Small intestine (tissue), 7 donors: ENCODE data around the gene FOSL1. TPM values are rescaled to one million over a fixed set of nuclear protein-coding genes. Genes with fewer than 3 reads are reported as not detected.

ENCODE experiments used
- DNase-seq, 2 donors: peaks; one replicate each; pipeline versions ENCODE4 v3.0.0 to v3.0.0-alpha.2; 2013
- FAIRE-seq: peaks from 2 replicates; lab custom pipeline; 2012; peaks lifted over from hg19 to GRCh38; lab: Jason Lieb, UNC
- H3K27ac ChIP-seq, 3 donors: one replicate each; pipeline ENCODE4 v1.5.1; 2013; ENCODE audit warnings: low read length in 2 of 3, mild to moderate bottlenecking in 2 of 3, control low read depth in 1 of 3, inconsistent platforms in 1 of 3, low read depth in 1 of 3, moderate library complexity in 1 of 3
- H3K27me3 ChIP-seq, 3 donors: one replicate each; pipeline ENCODE4 v1.6.1; 2013; ENCODE audit warnings: low read length in 3 of 3, inconsistent platforms in 1 of 3; ENCODE audit not compliant: control insufficient read depth in 3 of 3, insufficient read depth in 3 of 3
- H3K36me3 ChIP-seq, 3 donors: one replicate each; pipeline ENCODE4 v1.6.1; 2013; ENCODE audit warnings: low read length in 3 of 3, inconsistent platforms in 1 of 3, low read depth in 1 of 3, mild to moderate bottlenecking in 1 of 3, moderate library complexity in 1 of 3; ENCODE audit not compliant: control insufficient read depth in 3 of 3, insufficient read depth in 2 of 3
- H3K4me1 ChIP-seq, 3 donors: one replicate each; pipeline ENCODE4 v1.6.1; 2013; ENCODE audit warnings: low read length in 2 of 3, inconsistent platforms in 1 of 3, low read depth in 1 of 3, mild to moderate bottlenecking in 1 of 3, moderate library complexity in 1 of 3; ENCODE audit not compliant: control insufficient read depth in 3 of 3, insufficient read depth in 2 of 3
- H3K4me3 ChIP-seq, 3 donors: one replicate each; pipeline ENCODE4 v1.5.1; 2013; ENCODE audit warnings: low read length in 3 of 3, control low read depth in 1 of 3, inconsistent platforms in 1 of 3, low read depth in 1 of 3, mild to moderate bottlenecking in 1 of 3, moderate library complexity in 1 of 3
- H3K9me3 ChIP-seq, 2 donors: one replicate each; pipeline ENCODE4 v1.6.1; 2013; ENCODE audit warnings: low read depth in 1 of 2, low read length in 1 of 2; ENCODE audit not compliant: control insufficient read depth in 2 of 2, insufficient read depth in 1 of 2
- WGBS, 3 donors: extraction: QIAGEN DNeasy Blood & Tissue Kit; methylation state at CpG; one replicate each; pipeline ENCODE4 v1.1.7; 2013; 5-methylcytosine and 5-hydroxymethylcytosine counted together
- polyA plus RNA-seq, 4 donors: library from polyadenylated mRNA; stranded (reverse) in 3 of 4; unstranded in 1 of 4; fragments of 200-250 nt in 3 of 4; fragments of 120-200 nt in 1 of 4; gene quantifications; one replicate each; pipeline versions ENCODE4 v1.2.1 to v1.2.3, GENCODE V29; 2013
- donor health status: healthy with polysubstance abuse.
- donor health status: control.
- donor health status: control.
- donor health status: Bipolar disorder and iron deficiency.
- donor health status: healthy.

Gene FOSL1
- polyA plus RNA-seq, 4 donors, result 0.04 to 5.2 (median 1.9) TPM

DNA sequence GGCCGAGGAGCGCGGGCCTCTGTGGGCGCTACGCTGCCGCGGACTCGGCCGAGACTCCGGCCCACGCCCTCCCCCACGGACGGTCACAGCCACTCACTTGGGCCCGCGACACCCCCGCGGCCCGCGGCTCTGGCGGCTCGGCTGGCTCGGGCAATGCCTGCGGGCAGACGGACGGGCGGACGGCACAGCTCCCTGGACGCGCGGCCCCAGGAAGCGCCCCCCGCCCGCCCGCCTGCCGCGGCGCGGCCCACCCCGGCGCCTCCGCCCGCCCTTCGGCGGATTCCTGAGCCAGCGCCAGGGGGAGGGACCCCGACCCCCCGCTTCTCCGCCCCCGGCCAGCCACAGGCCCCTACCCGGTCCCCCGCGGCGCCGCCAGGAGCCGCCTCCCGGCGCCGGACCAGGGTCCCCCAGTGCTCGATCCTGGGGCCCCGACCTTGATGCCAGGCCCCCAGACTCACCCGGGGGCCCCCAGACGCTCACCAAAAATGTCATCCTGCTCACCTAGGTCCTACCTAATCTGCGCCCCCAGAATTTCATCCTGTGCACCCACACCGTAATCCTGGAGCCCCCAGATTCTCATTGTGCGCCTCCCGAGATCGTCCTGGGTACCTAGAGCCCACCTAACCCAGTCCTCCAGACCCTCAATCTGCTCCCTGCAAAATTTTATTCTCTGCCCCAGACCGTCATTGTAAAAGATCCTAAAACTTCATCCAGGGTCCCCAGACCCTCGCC lies 27.4 kb downstream of the FOSL1 start, which contains the start of gene EFEMP2:
Gene EFEMP2, minus strand, starts transcription at position 215 of the 732 bp plus-strand sequence. CDS start 446 bp downstream, outside the sequence.
- Histone ChIP-seq H3K4me3 (peak within 1 kb of the TSS; percentile 35 to 74 (median 48)), H3K27ac (peak within 1 kb of the TSS in 2 of 3 donors; percentile 77 to 78), H3K27me3 (peaks cover 0 to 12% (median 0%) of the 10 kb centered on the region in 3 donors), H3K4me1 (peaks cover 0 to 15% (median 0%) of the 10 kb centered on the region in 3 donors), H3K36me3 (peaks cover 0 to 27% (median 0%) of the 10 kb centered on the region in 3 donors), H3K9me3 (no peaks in the 10 kb centered on the region)
- WGBS, 3 donors, result 2 to 4% (median 4%) methylated on average over 20 to 69 of the region's 69 CpGs
- no peak for FAIRE-seq
- DNase-seq, result peak in 1 of 2 donors; percentile 56

DNA sequence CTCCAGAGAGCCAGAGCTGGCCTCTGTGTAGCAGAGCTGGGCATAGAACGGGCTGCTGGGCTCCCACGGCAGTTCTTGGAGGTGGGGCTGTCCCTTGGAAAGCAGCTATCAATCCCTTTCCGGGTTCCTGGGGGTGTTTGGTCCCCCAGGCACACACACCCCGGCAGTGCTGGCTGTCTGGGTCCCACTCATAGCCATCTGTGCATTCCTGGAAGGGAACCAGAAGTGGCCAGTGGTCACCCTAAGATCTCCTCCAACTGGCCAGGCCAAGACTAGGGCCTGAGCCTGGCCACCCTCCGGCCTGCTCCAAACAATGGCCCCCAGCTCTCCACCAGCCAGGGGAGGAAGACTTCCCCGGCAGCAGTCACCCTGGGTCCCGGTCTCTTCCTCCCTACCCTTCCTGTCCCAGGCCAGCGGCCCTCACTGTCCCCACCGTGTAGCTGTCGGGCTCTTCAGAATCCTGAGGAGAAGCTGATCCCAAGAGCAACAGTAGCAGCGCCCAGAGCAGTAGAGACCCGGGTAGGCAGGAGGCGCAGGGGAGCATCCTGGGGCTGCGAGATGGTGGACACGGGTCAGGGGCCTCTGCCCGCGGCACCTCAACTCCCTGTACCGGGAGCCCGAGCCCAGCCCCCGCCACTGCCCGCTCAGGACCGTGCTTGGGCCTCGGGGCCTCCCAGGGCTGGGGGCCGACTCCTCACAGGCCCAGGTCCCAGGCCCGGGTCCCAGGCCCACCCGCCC lies 28.2 kb downstream of the FOSL1 start:
- H3K27me3 ChIP-seq, result peaks cover 0 to 12% (median 0%) of the 10 kb centered on the region in 3 donors
- 46 to 65% (median 57%) methylated on average over 24 to 26 of the region's 26 CpGs for WGBS, 3 donors
- no peaks in the 10 kb centered on the region for H3K9me3 ChIP-seq
- H3K36me3 ChIP-seq, result peaks cover 0 to 35% (median 3%) of the 10 kb centered on the region in 3 donors
- no peak for FAIRE-seq
- DNase-seq, result no peak
- H3K4me1 ChIP-seq, result peaks cover 0 to 15% (median 0%) of the 10 kb centered on the region in 3 donors
- H3K27ac ChIP-seq, result peak overlapping the region in 2 of 3 donors; percentile 66 to 77
- peak overlapping the region; percentile 35 to 48 (median 43) for H3K4me3 ChIP-seq

DNA sequence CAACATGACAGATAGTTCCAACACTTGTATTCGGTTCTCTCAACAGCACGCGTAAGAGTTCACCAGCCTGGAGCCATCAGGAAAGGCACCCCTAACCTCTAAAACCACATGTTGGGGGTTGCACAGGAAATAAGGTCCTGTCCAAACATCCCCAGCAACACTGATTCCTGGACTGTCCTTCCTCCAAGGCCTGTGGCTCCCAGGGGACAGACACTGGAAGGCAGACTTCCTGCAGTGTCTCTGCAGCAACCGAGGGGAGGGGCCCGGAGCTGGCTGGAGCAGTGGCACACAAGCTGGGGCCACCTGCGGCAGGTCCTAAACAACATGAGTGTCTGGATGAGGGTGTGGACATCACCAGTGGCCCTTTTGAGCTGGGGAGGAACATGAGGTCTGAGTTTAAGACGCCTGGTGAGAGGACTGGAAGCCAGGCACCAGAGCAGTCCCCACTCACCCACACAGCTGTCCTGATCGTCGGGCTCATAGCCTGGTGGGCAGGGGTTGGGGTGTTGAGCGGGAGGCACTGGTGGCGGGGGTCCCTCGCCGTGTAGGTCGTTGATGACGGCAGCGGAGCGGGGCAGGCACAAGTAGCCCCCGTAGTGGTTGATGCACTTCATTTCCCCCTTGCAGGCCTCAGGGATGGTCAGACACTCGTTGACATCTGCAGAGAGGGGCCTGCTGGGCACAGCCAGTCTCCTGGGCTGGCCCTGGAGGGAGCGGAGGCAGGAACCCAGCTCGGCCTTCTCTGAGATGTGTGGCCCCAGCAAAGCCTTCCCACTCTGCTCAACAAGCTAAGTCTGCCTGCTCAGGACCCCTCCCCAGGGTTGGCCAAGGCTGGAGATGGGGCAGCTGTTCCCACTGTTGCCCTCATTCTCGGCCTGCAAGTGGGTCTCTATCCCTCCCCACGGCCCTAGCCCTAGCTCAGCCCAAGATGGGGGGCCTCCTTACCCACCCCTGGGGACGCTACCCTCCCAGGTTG lies 29.2 kb downstream of the FOSL1 start:
- Histone ChIP-seq H3K9me3 (no peaks in the 10 kb centered on the region), H3K36me3 (peaks cover 3 to 44% (median 4%) of the 10 kb centered on the region in 3 donors), H3K4me1 (peaks cover 0 to 15% (median 0%) of the 10 kb centered on the region in 3 donors), H3K27ac (peak overlapping the region in 1 of 3 donors; percentile 77), H3K27me3 (peaks cover 0 to 12% (median 0%) of the 10 kb centered on the region in 3 donors), H3K4me3 (no peak overlapping the region)
- FAIRE-seq (no peak), DNase-seq (no peak)
- 66 to 68% (median 66%) methylated on average over 24 of the region's 24 CpGs for WGBS, 3 donors

DNA sequence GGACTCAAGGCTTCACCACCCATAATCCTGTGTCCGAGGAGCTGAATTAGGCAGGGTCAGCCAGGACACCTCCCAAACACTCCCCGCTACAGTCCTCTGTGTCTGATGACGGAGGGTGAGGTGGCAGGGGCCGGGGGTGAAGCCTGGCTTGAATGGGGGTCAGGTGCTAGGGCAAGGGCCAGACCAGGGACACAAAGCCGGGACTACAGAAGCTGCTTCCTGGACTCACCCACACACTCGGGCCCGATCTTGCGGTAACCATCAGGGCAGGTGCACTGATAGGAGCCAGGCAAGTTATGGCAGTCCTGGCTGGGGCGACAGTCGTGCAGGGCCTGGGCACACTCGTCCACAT lies 29.9 kb downstream of the FOSL1 start:
- Histone ChIP-seq H3K4me1 (peaks cover 0 to 15% (median 0%) of the 10 kb centered on the region in 3 donors), H3K9me3 (no peaks in the 10 kb centered on the region), H3K4me3 (no peak overlapping the region), H3K36me3 (peaks cover 4 to 51% (median 8%) of the 10 kb centered on the region in 3 donors), H3K27me3 (peaks cover 0 to 12% (median 0%) of the 10 kb centered on the region in 3 donors), H3K27ac (no peak overlapping the region)
- WGBS, 3 donors, result 36 to 66% (median 47%) methylated on average over 11 of the region's 11 CpGs
- no peak for FAIRE-seq
- DNase-seq, result no peak

DNA sequence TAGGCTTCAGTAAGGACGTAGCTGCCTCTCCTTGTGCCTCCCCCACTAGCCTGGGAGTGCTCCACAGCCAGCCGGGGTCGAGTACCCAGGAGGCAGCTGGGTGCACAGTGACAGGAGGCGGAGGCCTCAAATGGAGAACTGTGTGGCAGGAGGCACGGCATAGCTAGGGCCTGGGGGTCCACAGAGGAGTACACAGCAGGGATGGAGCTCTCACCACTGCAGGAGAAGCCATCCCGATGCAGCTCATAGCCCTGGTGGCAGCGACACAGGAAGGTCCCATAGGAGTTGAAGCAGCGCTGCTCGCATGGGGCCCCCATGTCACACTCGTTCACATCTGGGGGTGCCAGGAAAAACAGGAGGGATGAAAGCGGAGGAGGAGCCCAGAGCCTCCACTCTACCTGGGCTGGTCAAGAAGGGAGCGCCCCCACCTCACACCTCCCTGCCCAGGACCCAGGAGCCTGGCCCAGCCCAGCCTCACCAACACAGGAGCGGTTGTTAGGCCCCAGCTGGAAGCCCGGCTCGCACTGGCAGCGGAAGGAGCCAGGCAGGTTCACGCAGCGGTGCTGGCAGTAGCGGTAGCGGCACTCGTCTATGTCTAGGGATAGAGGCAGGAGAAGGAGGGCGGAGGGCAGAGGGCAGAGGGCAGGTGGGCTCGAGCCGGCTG lies 30.4 kb downstream of the FOSL1 start:
- FAIRE-seq, result no peak
- Histone ChIP-seq H3K27me3 (peaks cover 0 to 12% (median 0%) of the 10 kb centered on the region in 3 donors), H3K27ac (no peak overlapping the region), H3K4me1 (peaks cover 0 to 15% (median 0%) of the 10 kb centered on the region in 3 donors), H3K9me3 (no peaks in the 10 kb centered on the region), H3K36me3 (peaks cover 4 to 56% (median 12%) of the 10 kb centered on the region in 3 donors), H3K4me3 (no peak overlapping the region)
- DNase-seq, result no peak
- WGBS, 3 donors, result 61 to 80% (median 64%) methylated on average over 24 of the region's 24 CpGs

DNA sequence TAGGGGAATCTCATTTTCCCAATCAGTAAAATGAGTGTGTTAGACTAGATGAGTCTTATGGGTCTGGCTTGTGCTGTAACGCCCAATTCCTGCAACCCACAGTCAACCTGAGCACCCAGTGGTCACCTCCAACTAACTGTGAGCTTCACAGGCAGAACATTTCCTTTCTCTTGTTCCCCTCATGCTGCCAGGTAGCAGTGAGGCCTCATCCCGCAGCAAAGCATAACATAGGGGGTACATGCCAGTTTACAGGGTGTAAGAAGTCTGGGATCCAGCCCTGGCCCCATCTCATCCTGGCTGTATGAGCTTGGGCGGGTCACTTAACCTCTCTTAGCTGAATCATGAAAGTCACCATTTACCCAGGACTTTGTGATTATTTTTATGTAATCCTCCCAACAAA lies 31.3 kb downstream of the FOSL1 start:
- peaks cover 0 to 12% (median 0%) of the 10 kb centered on the region in 3 donors for H3K27me3 ChIP-seq
- H3K27ac ChIP-seq, result no peak overlapping the region
- peaks cover 0 to 12% (median 0%) of the 10 kb centered on the region in 3 donors for H3K4me1 ChIP-seq
- DNase-seq (no peak), FAIRE-seq (no peak)
- no peak overlapping the region for H3K4me3 ChIP-seq
- 67 to 88% (median 77%) methylated on average over 3 of the region's 3 CpGs for WGBS, 3 donors
- H3K36me3 ChIP-seq, result peaks cover 11 to 65% (median 17%) of the 10 kb centered on the region in 3 donors
- H3K9me3 ChIP-seq, result no peaks in the 10 kb centered on the region

DNA sequence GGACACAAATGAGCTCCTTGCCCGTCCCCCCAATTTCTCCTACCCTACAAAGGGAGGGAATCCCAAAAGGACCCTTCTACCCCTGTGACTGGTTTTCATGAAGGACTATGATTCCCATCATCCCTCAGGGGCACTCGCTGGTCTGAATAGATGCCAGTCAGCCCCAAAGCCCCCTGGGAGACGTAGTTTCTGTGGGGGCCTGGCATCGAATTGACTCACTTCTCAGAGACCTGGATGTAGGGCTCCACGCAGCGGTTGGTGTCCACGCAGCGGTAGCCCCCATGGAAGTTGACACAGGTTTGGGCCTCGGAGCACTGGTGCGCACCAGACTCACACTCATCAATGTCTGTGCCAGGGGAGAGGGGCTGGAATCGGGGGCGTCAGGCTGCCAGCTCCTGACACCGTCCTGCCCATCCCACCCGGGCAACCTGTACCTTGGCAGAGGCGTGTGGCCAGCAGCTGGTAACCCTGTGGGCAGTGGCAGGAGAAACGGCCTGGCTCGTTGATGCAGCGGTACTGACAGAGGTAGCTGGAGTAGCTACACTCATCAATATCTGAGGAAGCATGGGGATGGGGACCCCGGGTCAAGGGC lies 32.0 kb downstream of the FOSL1 start:
- FAIRE-seq (no peak), DNase-seq (no peak)
- Histone ChIP-seq H3K36me3 (peaks cover 16 to 72% (median 23%) of the 10 kb centered on the region in 3 donors), H3K4me1 (peaks cover 0 to 7% (median 0%) of the 10 kb centered on the region in 3 donors), H3K27ac (no peak overlapping the region), H3K27me3 (peaks cover 0 to 10% (median 0%) of the 10 kb centered on the region in 3 donors), H3K9me3 (no peaks in the 10 kb centered on the region), H3K4me3 (no peak overlapping the region)
- 86 to 89% (median 87%) methylated on average over 15 to 19 of the region's 19 CpGs for WGBS, 3 donors
